Right forelimb (tissue), 1 donor: ENCODE measurements around the gene SLC39A10.
A peak's percentile ranks its signal among the peaks of the same experiment; 100 is the strongest.
"Not testable (repeated sequence)": the region's sequence is repeated elsewhere in the genome, so short reads cannot be mapped to it uniquely, and the experiment has no call there.

Source experiments
- DNase-seq: peaks from one replicate; pipeline ENCODE4 v3.0.0-alpha.2; 2018

SLC39A10 gene

GRCh38 chr2:195645413-195645812 lies 11.6 kb upstream of the SLC39A10 start:
- no peak for DNase-seq

- DNase-seq: no peak
These were observed 10.6 kb upstream of the SLC39A10 start for GRCh38 chr2:195646424-195646823.

DNA sequence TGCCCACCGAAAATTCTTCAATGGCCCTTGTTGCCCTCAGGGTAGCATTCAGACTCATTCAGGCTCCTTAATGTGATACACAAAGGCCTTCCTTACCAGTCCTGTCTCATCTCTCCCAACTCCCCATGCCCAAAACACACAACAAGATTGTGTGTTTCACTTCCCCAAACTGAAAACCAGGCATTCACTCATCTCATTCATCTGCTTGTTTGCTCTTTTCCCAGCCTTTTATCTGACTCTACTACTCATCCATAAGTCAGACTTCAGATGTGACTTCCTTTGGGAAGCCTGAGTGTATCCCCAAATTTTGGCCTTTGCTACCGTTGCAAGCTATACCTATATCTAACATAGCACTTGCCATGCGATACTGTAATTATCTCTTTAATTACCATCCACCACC lies 9.7 kb upstream of the SLC39A10 start:
- DNase-seq: no peak

- DNase-seq: not testable (repeated sequence)
These were observed 8.7 kb upstream of the SLC39A10 start for GRCh38 chr2:195648370-195648769.

GRCh38 chr2:195648787-195649186 lies 8.2 kb upstream of the SLC39A10 start:
- no peak for DNase-seq

DNA sequence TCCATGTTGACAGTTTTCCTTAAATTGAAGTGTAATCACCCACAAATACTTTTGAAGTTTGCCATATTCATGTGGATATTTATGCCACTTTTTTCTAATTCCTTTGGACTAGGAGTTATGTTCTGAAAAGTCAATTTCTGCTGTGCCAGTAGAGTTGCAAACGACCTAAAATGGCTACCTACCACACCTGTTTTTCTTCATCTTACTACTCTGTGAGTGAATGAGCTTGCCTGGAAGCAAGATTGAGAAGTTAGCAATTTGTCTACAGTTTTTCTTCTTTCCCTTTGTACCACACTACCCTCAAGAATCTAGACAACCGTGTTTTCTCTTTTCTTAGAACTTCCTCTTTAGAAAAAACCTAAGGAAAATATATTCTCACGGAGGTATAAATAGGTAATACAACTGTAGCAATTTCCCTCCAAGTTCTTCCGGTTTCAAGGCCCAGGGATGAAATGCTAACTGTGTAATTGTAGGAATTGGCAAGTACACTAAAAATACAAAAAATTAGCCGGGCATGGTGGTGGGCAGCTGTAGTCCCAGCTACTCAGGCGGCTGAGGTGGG lies 7.3 kb upstream of the SLC39A10 start:
- no peak for DNase-seq

GRCh38 chr2:195651046-195651445 lies 6.0 kb upstream of the SLC39A10 start:
- no peak for DNase-seq

GRCh38 chr2:195652911-195653310 lies 4.1 kb upstream of the SLC39A10 start:
- DNase-seq: no peak

- peak; percentile 43 for DNase-seq
These were observed 716 bp upstream of the SLC39A10 start for GRCh38 chr2:195656161-195656858.

- DNase-seq: peak; percentile 81
These were observed 861 bp downstream of the SLC39A10 start for GRCh38 chr2:195657634-195658540.

DNA sequence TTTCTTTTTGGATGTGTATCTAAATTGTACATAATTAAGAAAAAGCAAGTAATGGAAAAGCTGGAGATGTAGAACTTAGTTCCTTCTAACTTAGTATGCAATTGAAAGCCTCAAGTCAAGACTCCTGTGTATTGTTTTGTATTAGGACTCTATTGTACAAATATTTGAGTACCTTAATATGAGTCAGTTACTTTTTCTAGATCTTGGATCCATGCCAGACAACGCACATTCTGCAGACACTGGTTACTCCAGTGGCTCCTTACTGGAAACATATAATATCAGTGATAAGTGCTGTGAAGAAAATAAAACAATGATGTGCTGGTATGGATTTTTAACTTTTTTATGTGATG lies 1.5 kb downstream of the SLC39A10 start:
- DNase-seq: no peak

DNA sequence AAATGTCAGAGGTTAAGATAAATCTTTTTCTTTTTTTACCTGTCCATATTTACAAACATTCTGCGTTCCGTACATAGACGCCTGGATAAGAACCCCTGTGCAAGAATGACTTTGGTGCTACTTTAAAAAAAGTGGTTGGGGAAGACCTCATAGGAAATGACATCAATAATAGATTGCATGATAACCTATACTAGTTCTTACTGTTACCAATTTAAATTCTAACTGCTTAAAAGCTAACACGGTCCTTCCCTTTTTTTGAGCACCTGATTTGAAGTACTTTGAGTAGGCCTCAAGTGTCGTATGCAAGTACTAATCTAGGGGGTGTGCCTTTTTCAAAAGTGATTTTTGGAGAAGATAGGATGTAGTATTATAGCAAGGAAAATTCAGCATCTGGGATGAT lies 2.1 kb downstream of the SLC39A10 start:
- no peak for DNase-seq

GRCh38 chr2:195659982-195660890 lies 3.2 kb downstream of the SLC39A10 start:
- DNase-seq: peak; percentile 75

DNA sequence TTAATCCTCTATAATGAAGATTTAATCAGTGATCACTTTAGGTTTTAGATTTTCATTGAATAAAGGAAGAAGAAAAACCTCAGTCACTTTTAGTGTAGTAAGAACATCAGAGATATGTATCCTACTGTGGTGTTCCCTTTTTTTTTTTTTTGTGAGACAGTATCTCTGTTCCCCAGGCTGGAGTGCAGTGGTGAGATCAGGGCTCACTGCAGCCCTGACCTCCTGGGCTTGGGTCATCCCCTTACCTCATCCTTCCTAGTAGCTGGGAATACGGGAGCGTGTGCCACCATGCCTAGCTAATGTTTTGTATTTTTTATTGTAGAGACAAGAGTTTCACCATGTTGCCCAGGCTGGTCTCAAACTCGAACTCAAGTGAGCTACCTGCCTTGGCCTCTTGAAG lies 5.1 kb downstream of the SLC39A10 start:
- no peak for DNase-seq

DNA sequence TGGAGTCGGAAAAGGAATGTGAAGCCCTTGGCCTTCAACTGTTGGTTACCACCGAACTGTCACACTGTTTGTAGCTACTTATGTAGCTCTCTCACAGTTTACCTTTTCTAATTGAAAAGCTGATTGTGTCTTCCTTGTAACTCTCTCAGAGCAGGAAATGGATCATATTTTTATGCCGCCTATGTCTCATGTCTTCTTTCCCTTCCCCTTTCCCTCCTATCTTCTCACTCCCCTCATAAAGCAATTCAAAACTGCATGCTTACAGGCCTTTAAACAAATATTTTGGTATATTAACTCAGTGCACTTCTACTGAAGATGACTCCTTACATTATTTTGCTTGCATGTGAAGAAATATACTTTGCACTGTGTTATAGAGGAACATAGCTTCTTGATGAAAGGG lies 6.0 kb downstream of the SLC39A10 start:
- DNase-seq: no peak

GRCh38 chr2:195664528-195664927 lies 7.5 kb downstream of the SLC39A10 start:
- DNase-seq: no peak

DNA sequence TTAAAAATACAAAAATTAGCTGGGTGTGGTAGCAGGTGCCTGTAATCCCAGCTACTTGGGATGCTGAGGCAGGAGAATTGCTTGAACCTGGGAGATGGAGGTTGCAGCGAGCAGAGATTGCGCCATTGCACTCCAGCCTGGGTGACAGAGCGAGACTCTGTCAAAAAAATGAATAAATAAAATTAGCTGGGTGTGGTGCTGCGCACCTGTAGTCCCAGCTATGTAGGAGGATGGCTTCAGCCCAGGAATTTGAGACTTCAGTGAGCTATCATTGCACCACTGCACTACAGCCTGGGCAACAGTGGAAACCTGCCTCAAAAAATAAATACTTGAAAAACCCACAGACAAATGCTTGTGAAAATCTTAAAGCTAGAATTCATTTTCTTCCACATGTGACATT lies 8.1 kb downstream of the SLC39A10 start:
- DNase-seq: not testable (repeated sequence)

- DNase-seq: no peak
These were observed 9.2 kb downstream of the SLC39A10 start for GRCh38 chr2:195666113-195666712.

DNA sequence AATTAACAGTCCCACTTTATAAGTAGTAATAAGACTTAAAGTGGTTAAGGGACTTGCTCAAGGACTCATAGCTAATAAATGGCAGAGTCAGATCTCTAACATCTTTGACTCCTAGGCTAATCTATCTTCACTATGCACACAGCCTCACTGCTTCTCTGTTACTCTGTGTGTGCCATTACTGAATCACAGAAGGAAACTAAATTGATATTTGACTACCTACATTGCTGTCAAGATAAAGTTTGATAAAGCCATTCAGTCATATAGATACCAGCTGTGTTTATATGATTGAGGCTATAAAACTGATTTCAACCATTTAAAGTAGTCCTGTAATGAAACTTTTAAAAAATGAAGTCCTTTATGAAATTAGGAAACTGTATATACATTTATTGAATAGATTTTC lies 10.9 kb downstream of the SLC39A10 start:
- DNase-seq: no peak

DNA sequence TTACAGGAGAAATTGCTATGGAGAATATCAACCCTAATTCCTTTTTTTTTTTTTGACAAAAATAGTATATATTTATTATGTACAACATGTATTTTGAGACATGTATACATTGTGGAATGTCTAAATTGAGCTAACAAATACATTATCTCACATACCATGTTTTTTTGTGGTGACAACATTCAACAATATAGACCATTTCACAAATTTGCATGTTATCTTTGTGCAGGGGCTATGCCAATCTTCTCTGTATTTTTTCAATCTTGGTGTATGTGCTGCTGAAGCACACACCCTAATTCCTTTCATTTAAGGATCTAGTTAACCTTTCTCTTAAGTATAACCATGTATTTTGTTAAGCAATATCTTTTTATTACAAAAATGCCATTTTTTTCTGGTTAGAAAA lies 13.2 kb downstream of the SLC39A10 start:
- DNase-seq: no peak

DNA sequence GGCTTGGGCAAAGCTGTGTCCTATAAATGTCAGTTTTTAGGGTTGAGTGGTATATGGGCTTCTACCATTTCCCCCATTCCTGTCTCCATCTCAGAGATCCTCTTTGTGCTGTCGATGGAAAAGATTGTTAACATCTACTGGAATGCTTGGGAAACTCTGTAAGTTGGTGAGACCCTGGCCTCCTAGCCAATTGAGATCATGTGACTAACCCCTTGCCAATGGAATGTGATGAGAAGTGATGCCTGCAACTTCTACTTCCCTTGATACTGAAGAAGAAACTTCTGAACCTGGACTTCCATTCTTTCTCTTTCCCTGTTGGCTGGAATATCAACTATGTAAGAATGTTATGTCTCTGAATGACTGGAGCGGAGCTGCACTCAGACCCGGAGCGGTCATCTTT lies 14.5 kb downstream of the SLC39A10 start:
- no peak for DNase-seq

GRCh38 chr2:195672674-195673073 lies 15.6 kb downstream of the SLC39A10 start:
- no peak for DNase-seq
